ENCODE results near the gene MT1B. TPM values are rescaled to one million over a fixed set of nuclear protein-coding genes. Genes with fewer than 3 reads are reported as not detected.

MT1B gene
- total RNA-seq, 1 experiment from 2014 or later = not detected

DNA sequence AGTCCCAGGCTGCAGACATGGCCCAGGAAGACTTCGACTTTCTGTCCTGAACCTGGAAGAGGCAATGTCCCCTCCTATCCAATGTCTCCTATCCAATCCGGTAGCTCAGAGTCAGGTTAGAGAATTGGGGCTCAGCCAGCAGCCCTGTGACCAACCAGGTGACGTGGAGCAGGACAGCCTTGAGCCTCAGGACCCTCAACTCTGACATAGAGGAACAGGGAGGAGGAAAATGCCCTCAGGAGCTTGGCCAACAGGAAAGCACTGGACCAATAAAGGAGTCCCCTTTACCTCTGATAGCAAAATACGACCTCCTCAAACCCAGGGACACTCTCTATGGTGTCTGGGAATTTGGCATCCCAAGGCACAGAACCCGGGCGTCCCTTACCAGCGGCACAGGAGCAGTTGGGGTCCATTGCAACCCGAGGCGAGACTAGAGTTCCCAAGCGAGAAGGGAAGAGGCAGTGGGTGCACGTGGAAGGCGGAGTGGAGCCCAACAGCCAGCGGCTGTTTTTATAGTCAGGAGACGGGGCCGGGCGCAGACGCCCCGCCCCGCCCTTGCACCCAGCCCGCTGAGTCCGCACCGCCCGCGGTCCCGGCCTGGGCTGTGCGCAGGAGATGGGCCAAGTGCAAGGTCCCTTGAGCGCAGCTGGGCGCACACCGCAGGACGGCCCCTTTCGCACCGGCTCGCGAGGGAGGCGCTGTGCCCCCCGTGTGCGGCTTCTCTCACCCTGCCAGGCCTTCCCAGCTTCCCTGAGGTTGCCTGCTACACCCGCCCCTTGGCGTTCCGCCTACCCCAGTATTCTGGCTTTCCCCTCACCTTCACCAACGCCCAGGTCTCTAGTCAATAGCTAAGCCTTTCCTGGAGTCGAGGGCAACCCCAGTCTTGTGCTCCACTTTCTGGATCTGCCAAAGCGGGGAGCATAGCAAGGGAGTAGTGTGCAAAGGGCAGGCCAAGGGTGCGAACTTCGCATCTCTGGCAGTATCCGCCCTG lies 16.2 kb downstream of the MT1B start, which contains the start of gene MT1G:
Gene MT1G, minus strand, starts transcription at position 485 of the 991 bp plus-strand sequence. Its CDS starts 72 bp downstream, at position 413.
- H2BK120ac ChIP-seq (ENCODE audit: low read depth, low read length, poor library complexity, severe bottlenecking) = no peak within 1 kb of the TSS
- H4K8ac ChIP-seq (replicated peaks; ENCODE audit: insufficient read length, low read depth, low read length) = no peak within 1 kb of the TSS
- H3K4me1 ChIP-seq (ENCODE audit: insufficient read depth, low read length) = peaks cover 6% of the 10 kb centered on the region; the same call in 1 of the 2 replicates
- H3K14ac ChIP-seq (ENCODE audit: insufficient read depth, low read length) = no peak within 1 kb of the TSS
- H3K4me2 ChIP-seq (ENCODE audit: insufficient read depth, insufficient read length, low read length) = peak within 1 kb of the TSS; percentile 85
- peaks cover 98% of the 10 kb centered on the region for H3K27me3 Mint-ChIP-seq (ENCODE audit: low read depth)
- H3K27me3 ChIP-seq (ENCODE audit: insufficient read depth, low read length) = peaks cover 65% of the 10 kb centered on the region
- no peak within 1 kb of the TSS for H3K56ac ChIP-seq (ENCODE audit: insufficient read length, low read depth, low read length)
- no peak within 1 kb of the TSS for H2BK12ac ChIP-seq (ENCODE audit: insufficient read length, low read depth, low read length)
- no CpG with 5 or more reads among the region's 46 CpGs for WGBS (ENCODE audit: extremely low coverage, insufficient read length, low lambda C conversion rate)
- H3K9me3 Mint-ChIP-seq = no peaks in the 10 kb centered on the region
- H3K9ac ChIP-seq (ENCODE audit: extremely low read depth, insufficient read length, low read length) = no peak within 1 kb of the TSS
- peaks cover 3 to 35% of the 10 kb centered on the region in 2 experiments; a peak in 3 of 4 replicates for H3K4me1 Mint-ChIP-seq
- H4K91ac ChIP-seq (ENCODE audit: insufficient read length, low read depth, low read length) = no peak within 1 kb of the TSS
- H2BK15ac ChIP-seq (ENCODE audit: low read depth, low read length) = no peak within 1 kb of the TSS
- H3K27ac ChIP-seq (ENCODE audit: insufficient read length, low read depth, low read length) = no peak within 1 kb of the TSS
- TF ChIP-seq, protein P1, sequence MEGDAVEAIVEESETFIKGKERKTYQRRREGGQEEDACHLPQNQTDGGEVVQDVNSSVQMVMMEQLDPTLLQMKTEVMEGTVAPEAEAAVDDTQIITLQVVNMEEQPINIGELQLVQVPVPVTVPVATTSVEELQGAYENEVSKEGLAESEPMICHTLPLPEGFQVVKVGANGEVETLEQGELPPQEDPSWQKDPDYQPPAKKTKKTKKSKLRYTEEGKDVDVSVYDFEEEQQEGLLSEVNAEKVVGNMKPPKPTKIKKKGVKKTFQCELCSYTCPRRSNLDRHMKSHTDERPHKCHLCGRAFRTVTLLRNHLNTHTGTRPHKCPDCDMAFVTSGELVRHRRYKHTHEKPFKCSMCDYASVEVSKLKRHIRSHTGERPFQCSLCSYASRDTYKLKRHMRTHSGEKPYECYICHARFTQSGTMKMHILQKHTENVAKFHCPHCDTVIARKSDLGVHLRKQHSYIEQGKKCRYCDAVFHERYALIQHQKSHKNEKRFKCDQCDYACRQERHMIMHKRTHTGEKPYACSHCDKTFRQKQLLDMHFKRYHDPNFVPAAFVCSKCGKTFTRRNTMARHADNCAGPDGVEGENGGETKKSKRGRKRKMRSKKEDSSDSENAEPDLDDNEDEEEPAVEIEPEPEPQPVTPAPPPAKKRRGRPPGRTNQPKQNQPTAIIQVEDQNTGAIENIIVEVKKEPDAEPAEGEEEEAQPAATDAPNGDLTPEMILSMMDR (conservative IDR thresholded peaks at IDR 0.05) = no peak
- H3K36me3 Mint-ChIP-seq (ENCODE audit: insufficient read depth in 1 of 3, low read depth in 3 of 3) = no peaks in the 10 kb centered on the region
- H2BK20ac ChIP-seq (ENCODE audit: low read depth, low read length, poor library complexity, severe bottlenecking) = no peak within 1 kb of the TSS
- no peak within 1 kb of the TSS for H3T11ph ChIP-seq (ENCODE audit: low read length)
- H3K79me2 ChIP-seq (ENCODE audit: insufficient read depth, low read length) = no peaks in the 10 kb centered on the region
- H3K23ac ChIP-seq (ENCODE audit: insufficient read length, low read depth, low read length) = no peak within 1 kb of the TSS
- H3K27ac Mint-ChIP-seq = peak within 1 kb of the TSS in 1 of 3 experiments; percentile 88; a peak in 1 of 7 replicates
- H3K18ac ChIP-seq (ENCODE audit: insufficient read length, low read depth, low read length) = no peak within 1 kb of the TSS
- no peak within 1 kb of the TSS for H2AK5ac ChIP-seq (ENCODE audit: insufficient read length, low read length)
- peak within 1 kb of the TSS; percentile 49 to 76 for H3K4me3 Mint-ChIP-seq
- H3K79me1 ChIP-seq (ENCODE audit: insufficient read depth, low read depth, low read length, poor library complexity, severe bottlenecking) = no peaks in the 10 kb centered on the region
- no peaks in the 10 kb centered on the region for H4K20me1 ChIP-seq (ENCODE audit: control insufficient read depth, insufficient read depth, insufficient read length)
- H2AFZ ChIP-seq (ENCODE audit: low read length) = no peak within 1 kb of the TSS
- no peak within 1 kb of the TSS for H3K4ac ChIP-seq (ENCODE audit: low read depth, low read length)
- no peak within 1 kb of the TSS for H4K5ac ChIP-seq (ENCODE audit: insufficient read length, low read depth, low read length)
- H3K9me3 ChIP-seq (ENCODE audit: control insufficient read depth, low read depth, low read length) = no peaks in the 10 kb centered on the region
- H2BK5ac ChIP-seq (ENCODE audit: insufficient read length, low read length) = no peak within 1 kb of the TSS
- H3K23me2 ChIP-seq (ENCODE audit: insufficient read length, low read depth, low read length, poor library complexity, severe bottlenecking) = peaks cover 12% of the 10 kb centered on the region
- DNase-seq = peak; percentile 50

Measured in H9 (cell line).